Memory B cell (primary cell): ENCODE data around the gene LARP4B.
A peak's percentile ranks its signal among the peaks of the same experiment; 100 is the strongest.

Experiments
- ATAC-seq: fragments of 150-1000 bp; cut with Tn5 transposase; 2 replicates; pipeline ENCODE4 v1.10.0; 2021; ENCODE audit warnings: low read depth, mild to moderate bottlenecking, moderate library complexity
- DNase-seq, 2 donors: peaks; one replicate each; pipeline ENCODE4 v3.0.0; 2022; ENCODE audit warnings: low spot score in 2 of 2
- H3K27ac Mint-ChIP-seq: one replicate; pipeline ENCODE4 v1.8.0; 2022; ENCODE audit warnings: mild to moderate bottlenecking, moderate library complexity, mixed read lengths
- H3K27me3 Mint-ChIP-seq: one replicate; pipeline ENCODE4 v1.8.0; 2022; ENCODE audit warnings: mixed read lengths
- H3K36me3 Mint-ChIP-seq: one replicate; pipeline ENCODE4 v1.8.0; 2022; ENCODE audit warnings: mild to moderate bottlenecking, mixed read lengths
- H3K4me1 Mint-ChIP-seq: one replicate; pipeline ENCODE4 v1.8.0; 2022; ENCODE audit warnings: mixed read lengths
- H3K4me3 Mint-ChIP-seq: one replicate; pipeline ENCODE4 v1.8.0; 2022; ENCODE audit warnings: mild to moderate bottlenecking, moderate library complexity, mixed read lengths
- H3K9me3 Mint-ChIP-seq: one replicate; pipeline ENCODE4 v1.8.0; 2022; ENCODE audit warnings: mixed read lengths

The LARP4B gene

GRCh38 chr10:856416-857157 is 74.9 kb downstream of the LARP4B start:
- H3K36me3 Mint-ChIP-seq = peaks cover 22% of the 10 kb centered on the region
- DNase-seq (no peak), ATAC-seq (no peak)
- H3K27me3 Mint-ChIP-seq = no peaks in the 10 kb centered on the region
- H3K27ac Mint-ChIP-seq = peak overlapping the region; percentile 74
- no peak overlapping the region for H3K4me3 Mint-ChIP-seq
- H3K9me3 Mint-ChIP-seq = no peaks in the 10 kb centered on the region
- H3K4me1 Mint-ChIP-seq = peaks cover 21% of the 10 kb centered on the region

GRCh38 chr10:855671-856070 is 75.8 kb downstream of the LARP4B start:
- no peak for DNase-seq
- Mint-ChIP-seq H3K9me3 (no peaks in the 10 kb centered on the region), H3K27ac (peak overlapping the region; percentile 99), H3K4me3 (no peak overlapping the region), H3K4me1 (peaks cover 27% of the 10 kb centered on the region), H3K27me3 (no peaks in the 10 kb centered on the region), H3K36me3 (peaks cover 16% of the 10 kb centered on the region)
- no peak for ATAC-seq

DNA sequence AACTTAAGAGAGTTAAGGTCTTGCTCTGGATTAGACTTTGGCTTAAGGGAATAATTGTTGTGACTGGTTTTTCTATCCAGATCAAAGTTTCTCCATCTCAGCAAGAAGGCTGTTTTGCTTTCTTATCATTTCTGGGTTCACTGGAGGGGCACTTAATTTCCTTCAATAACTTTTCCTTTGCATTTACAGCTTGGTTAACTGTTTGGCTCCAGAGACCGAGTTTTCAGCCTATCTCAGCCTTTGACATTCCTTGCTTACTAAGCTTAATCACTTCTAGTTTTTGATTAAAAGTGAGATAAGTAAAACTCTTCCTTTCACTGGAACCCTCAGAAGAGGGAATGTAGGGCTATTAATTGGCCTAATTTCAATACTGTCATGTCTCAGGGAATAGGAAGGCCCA is 76.4 kb downstream of the LARP4B start:
- ATAC-seq = no peak
- H3K9me3 Mint-ChIP-seq = peaks cover 2% of the 10 kb centered on the region

GRCh38 chr10:853017-853416 is 78.5 kb downstream of the LARP4B start:
- ATAC-seq (no peak), DNase-seq (no peak)
- Mint-ChIP-seq H3K9me3 (peaks cover 4% of the 10 kb centered on the region), H3K27me3 (no peaks in the 10 kb centered on the region), H3K36me3 (peaks cover 29% of the 10 kb centered on the region), H3K4me3 (no peak overlapping the region), H3K4me1 (peaks cover 37% of the 10 kb centered on the region), H3K27ac (peak overlapping the region; percentile 99)

More for the DNA sequence above, 76.4 kb downstream of the LARP4B start:
- Mint-ChIP-seq H3K4me3 (no peak overlapping the region), H3K27ac (peak overlapping the region; percentile 99), H3K27me3 (no peaks in the 10 kb centered on the region), H3K36me3 (peaks cover 21% of the 10 kb centered on the region), H3K4me1 (peaks cover 27% of the 10 kb centered on the region)
- no peak for DNase-seq

- Mint-ChIP-seq H3K36me3 (peaks cover 32% of the 10 kb centered on the region), H3K27ac (peak overlapping the region; percentile 99), H3K4me3 (peak overlapping the region; percentile 75), H3K9me3 (peaks cover 4% of the 10 kb centered on the region), H3K4me1 (peaks cover 40% of the 10 kb centered on the region), H3K27me3 (no peaks in the 10 kb centered on the region)
- ATAC-seq (peak; percentile 18), DNase-seq (no peak)
Observed at GRCh38 chr10:852386-852785, 79.1 kb downstream of the LARP4B start.

DNA sequence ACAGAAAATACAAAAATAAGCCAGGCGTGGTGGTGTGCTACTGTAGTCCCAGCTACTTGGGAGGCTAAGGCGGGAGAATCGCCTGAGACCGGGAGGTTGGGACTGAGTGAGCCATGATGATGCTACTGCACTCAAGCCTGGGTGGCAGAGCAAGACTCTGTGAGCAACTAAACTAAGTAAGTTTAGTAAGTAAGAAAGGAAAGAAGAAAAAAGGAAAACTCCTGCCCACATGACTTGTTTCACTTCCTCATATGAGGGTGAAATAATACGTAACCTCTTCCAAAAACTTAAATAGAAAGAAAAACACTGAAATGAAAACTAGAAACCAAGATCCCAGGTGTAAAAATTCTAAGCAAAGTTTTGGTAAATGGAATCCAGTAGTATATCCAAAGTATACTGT is 79.6 kb downstream of the LARP4B start:
- DNase-seq = peak; percentile 22 to 26
- H3K27ac Mint-ChIP-seq = peak overlapping the region; percentile 99
- peak overlapping the region; percentile 75 for H3K4me3 Mint-ChIP-seq
- peak; percentile 97 for ATAC-seq
- H3K36me3 Mint-ChIP-seq = peaks cover 33% of the 10 kb centered on the region
- H3K4me1 Mint-ChIP-seq = peaks cover 41% of the 10 kb centered on the region
- H3K27me3 Mint-ChIP-seq = no peaks in the 10 kb centered on the region
- H3K9me3 Mint-ChIP-seq = peaks cover 4% of the 10 kb centered on the region

- no peak for ATAC-seq
- H3K27ac Mint-ChIP-seq = no peak overlapping the region
- H3K36me3 Mint-ChIP-seq = peaks cover 42% of the 10 kb centered on the region
- H3K4me3 Mint-ChIP-seq = no peak overlapping the region
- DNase-seq = no peak
- no peaks in the 10 kb centered on the region for H3K27me3 Mint-ChIP-seq
- peaks cover 4% of the 10 kb centered on the region for H3K9me3 Mint-ChIP-seq
- peaks cover 50% of the 10 kb centered on the region for H3K4me1 Mint-ChIP-seq
Observed at GRCh38 chr10:850093-850492, 81.4 kb downstream of the LARP4B start.

- Mint-ChIP-seq H3K36me3 (peaks cover 40% of the 10 kb centered on the region), H3K9me3 (peaks cover 4% of the 10 kb centered on the region), H3K4me3 (no peak overlapping the region), H3K27me3 (no peaks in the 10 kb centered on the region), H3K27ac (no peak overlapping the region), H3K4me1 (peaks cover 46% of the 10 kb centered on the region)
- no peak for ATAC-seq
- no peak for DNase-seq
Observed at GRCh38 chr10:847868-848267, 83.6 kb downstream of the LARP4B start.

GRCh38 chr10:846126-846685 is 85.3 kb downstream of the LARP4B start:
- Mint-ChIP-seq H3K36me3 (peaks cover 44% of the 10 kb centered on the region), H3K4me1 (peaks cover 32% of the 10 kb centered on the region), H3K9me3 (peaks cover 4% of the 10 kb centered on the region), H3K4me3 (no peak overlapping the region), H3K27ac (peak overlapping the region; percentile 70), H3K27me3 (no peaks in the 10 kb centered on the region)
- ATAC-seq = no peak
- DNase-seq = no peak

GRCh38 chr10:845526-845925 is 86.0 kb downstream of the LARP4B start:
- H3K4me1 Mint-ChIP-seq = peaks cover 30% of the 10 kb centered on the region
- H3K4me3 Mint-ChIP-seq = no peak overlapping the region
- peaks cover 46% of the 10 kb centered on the region for H3K36me3 Mint-ChIP-seq
- peaks cover 4% of the 10 kb centered on the region for H3K9me3 Mint-ChIP-seq
- no peak for DNase-seq
- H3K27ac Mint-ChIP-seq = peak overlapping the region; percentile 70
- no peaks in the 10 kb centered on the region for H3K27me3 Mint-ChIP-seq
- ATAC-seq = no peak

DNA sequence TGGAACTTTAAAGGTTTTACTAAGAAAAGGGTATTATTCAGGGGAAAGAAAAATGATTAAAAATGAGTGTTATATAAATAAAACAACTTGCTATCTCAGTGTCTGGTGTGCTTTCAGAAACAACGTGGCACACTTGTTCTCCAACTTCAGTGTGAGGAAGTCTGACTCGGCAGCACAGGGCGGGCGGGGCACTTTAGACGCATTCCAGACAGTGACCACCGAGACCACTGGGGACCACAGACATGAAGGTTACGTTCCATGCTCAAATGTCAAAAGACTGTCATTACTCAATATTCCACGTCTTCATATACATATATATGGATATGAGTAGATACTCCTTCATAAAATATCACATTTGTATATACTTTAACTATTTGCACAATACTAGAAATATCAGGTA is 87.0 kb downstream of the LARP4B start:
- no peak for ATAC-seq
- Mint-ChIP-seq H3K4me3 (no peak overlapping the region), H3K27me3 (no peaks in the 10 kb centered on the region), H3K4me1 (peaks cover 27% of the 10 kb centered on the region), H3K27ac (peak overlapping the region; percentile 70), H3K36me3 (peaks cover 36% of the 10 kb centered on the region), H3K9me3 (no peaks in the 10 kb centered on the region)
- DNase-seq = no peak

DNA sequence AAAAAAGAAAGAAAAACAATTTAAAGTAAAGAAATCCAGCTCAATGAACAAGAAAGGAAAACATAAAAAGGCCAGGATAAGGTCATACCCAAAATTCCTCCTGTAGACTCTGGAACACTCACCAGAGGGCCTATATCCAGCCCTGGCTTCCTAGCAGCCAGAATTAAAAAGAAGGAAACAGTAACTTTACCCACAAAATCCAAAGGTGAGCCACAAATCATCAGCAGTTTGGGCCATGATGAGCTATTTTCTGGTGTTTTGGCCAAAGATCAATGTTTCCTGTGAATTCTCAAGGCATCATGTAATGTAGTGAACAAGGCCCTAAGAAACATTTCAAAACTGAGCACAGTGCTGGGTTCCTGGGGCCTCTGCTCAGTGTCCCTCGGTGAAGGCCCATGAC is 87.8 kb downstream of the LARP4B start:
- Mint-ChIP-seq H3K27ac (no peak overlapping the region), H3K27me3 (no peaks in the 10 kb centered on the region), H3K9me3 (no peaks in the 10 kb centered on the region), H3K36me3 (peaks cover 34% of the 10 kb centered on the region), H3K4me3 (no peak overlapping the region), H3K4me1 (peaks cover 26% of the 10 kb centered on the region)
- DNase-seq = no peak
- no peak for ATAC-seq

DNA sequence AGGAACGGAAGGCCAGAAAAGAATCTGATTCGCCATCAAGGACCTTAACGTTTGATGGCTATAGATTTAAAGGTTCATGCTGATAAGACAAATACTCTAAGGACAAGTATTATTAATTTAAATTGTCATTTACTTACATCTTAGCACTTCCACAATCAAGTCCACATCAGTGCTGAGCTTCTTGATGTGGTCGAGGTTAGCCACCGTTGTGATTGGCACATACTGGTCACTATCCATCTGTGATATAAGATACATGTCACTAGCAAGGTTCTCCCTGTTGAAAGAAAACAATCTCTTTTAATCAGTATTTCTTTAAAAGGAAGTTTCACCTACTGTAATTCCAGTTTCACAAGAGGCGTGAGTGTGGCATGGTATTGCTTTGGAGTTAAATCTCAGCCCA is 88.7 kb downstream of the LARP4B start:
- Mint-ChIP-seq H3K27ac (no peak overlapping the region), H3K9me3 (no peaks in the 10 kb centered on the region), H3K36me3 (peaks cover 37% of the 10 kb centered on the region), H3K4me3 (no peak overlapping the region), H3K27me3 (no peaks in the 10 kb centered on the region), H3K4me1 (peaks cover 23% of the 10 kb centered on the region)
- no peak for ATAC-seq
- no peak for DNase-seq

DNA sequence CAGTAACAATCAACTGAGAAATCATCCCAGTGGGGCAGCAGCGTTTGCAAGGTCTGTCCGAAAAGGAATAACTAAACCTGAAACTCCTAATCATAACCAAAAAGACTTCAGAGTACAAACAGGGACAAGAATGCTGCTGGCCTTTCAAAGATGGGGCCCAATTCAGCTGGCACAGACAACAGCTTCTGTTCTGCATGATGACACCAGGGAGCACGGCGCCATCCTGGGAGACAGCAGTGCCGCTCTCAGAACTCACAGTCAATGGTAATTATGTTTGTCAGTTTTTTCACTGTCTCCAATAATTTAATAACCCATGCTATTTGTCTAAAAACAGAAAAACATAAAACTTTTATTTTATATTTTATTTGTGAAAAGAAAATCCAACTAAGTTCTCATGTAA is 90.0 kb downstream of the LARP4B start:
- no peaks in the 10 kb centered on the region for H3K9me3 Mint-ChIP-seq
- ATAC-seq (no peak), DNase-seq (no peak)
- no peaks in the 10 kb centered on the region for H3K27me3 Mint-ChIP-seq
- no peak overlapping the region for H3K27ac Mint-ChIP-seq
- H3K36me3 Mint-ChIP-seq = peaks cover 34% of the 10 kb centered on the region
- H3K4me1 Mint-ChIP-seq = peaks cover 14% of the 10 kb centered on the region
- no peak overlapping the region for H3K4me3 Mint-ChIP-seq
